Gastroesophageal sphincter (tissue), 4 donors: ENCODE results near the gene MEI4. TPM values are rescaled to one million over a fixed set of nuclear protein-coding genes. Genes with fewer than 3 reads are reported as not detected.
"Not testable (repeated sequence)": the region's sequence is repeated elsewhere in the genome, so short reads cannot be mapped to it uniquely, and the experiment has no call there.

Source experiments
- ATAC-seq: fragments of 150-250 bp; one replicate; pipeline ENCODE4 v1.9.1; 2016; ENCODE audit warnings: mild to moderate bottlenecking, moderate library complexity
- H3K27ac ChIP-seq, 4 donors: fragments of 200-600 bp; sonication (generic) in 3 of 4; 1 replicate in 3 of 4; 2 replicates in 1 of 4; pipeline ENCODE4 v1.5.1; 2016 to 2019
- H3K27me3 ChIP-seq: fragments of 200-600 bp; sonication (generic); one replicate; pipeline ENCODE4 v1.5.1; 2019
- H3K36me3 ChIP-seq, 2 donors: fragments of 200-600 bp; sonication (generic); one replicate each; pipeline ENCODE4 v1.5.1; 2019; ENCODE audit warnings: control low read depth in 1 of 2
- H3K4me1 ChIP-seq, 3 donors: fragments of 200-600 bp; sonication (generic); 1 replicate in 2 of 3; 2 replicates in 1 of 3; pipeline ENCODE4 v1.5.1; 2016 to 2019; ENCODE audit warnings: control low read depth in 2 of 3
- H3K4me3 ChIP-seq, 2 donors: fragments of 200-600 bp; sonication (generic); one replicate each; pipeline ENCODE4 v1.5.1; 2019; ENCODE audit warnings: mild to moderate bottlenecking in 1 of 2, moderate library complexity in 1 of 2
- H3K9me3 ChIP-seq, 3 donors: fragments of 200-600 bp; sonication (generic); one replicate each; pipeline ENCODE4 v1.5.1; 2017 to 2019; ENCODE audit warnings: control low read depth in 2 of 3
- EP300 ChIP-seq: sonication (generic); formaldehyde crosslinking; IDR thresholded peaks from one replicate; pipeline ENCODE4 v1.6.1; 2017; ENCODE audit warnings: antibody characterized with exemption, mild to moderate bottlenecking
- POLR2A ChIP-seq, 2 donors: fragments of 450-650 bp; IDR thresholded peaks; one replicate each; pipeline ENCODE4 v1.6.1; 2017; ENCODE audit warnings: antibody characterized with exemption in 2 of 2, mild to moderate bottlenecking in 2 of 2, moderate library complexity in 1 of 2
- POLR2AphosphoS5 ChIP-seq: sonication (generic); formaldehyde crosslinking; IDR thresholded peaks from one replicate; pipeline ENCODE4 v1.6.1; 2017; ENCODE audit warnings: antibody characterized with exemption
- WGBS, 2 donors: methylation state at CpG; one replicate each; pipeline ENCODE4 v1.1.5; 2018; ENCODE audit warnings: low coverage in 1 of 2; 5-methylcytosine and 5-hydroxymethylcytosine counted together
- total RNA-seq, 4 donors: library from RNA; depleted of rRNA; stranded (reverse); fragments of >200 nt; gene quantifications; one replicate each; pipeline ENCODE4 v1.1.0, GENCODE V29; 2016
- TF ChIP-seq, protein P1 (sequence below), 4 experiments: fragments of 200-600 bp in 2 of 4; fragments of 450-650 bp in 2 of 4; sonication (generic) in 1 of 4; IDR thresholded peaks; one replicate each; pipeline ENCODE4 v1.5.1; 2017 to 2019; ENCODE audit warnings: antibody characterized with exemption in 4 of 4, mild to moderate bottlenecking in 2 of 4, moderate library complexity in 2 of 4

MEI4 gene
- total RNA-seq, 4 donors from 2014 or later: 0.13 to 0.31 (median 0.31) TPM; not detected in 1

DNA sequence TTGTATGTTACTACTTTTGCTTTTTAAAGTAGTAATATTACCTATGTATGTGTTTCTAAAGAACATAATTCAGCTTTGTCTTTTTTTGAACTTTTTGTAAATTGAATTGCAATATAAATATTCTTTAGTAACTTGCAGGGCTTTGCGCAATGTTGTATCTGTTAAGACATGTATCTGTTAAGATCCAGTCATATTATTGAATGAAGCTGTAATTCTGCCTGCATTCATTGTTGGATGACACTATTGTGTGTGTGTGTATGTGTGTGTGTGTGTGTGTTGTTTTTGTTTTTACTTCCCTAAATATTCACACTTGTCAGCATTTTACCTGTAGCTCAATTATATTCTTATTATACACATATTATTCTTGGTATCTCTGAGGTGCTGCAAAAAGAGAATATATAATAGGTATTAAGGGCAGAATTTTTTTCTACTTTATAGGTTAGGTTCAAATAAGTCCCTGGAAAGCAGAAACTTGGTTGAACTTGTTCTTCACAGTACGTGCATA is 164.0 kb downstream of the MEI4 start:
- no peaks in the 10 kb centered on the region for H3K4me1 ChIP-seq
- H3K9me3 ChIP-seq: no peaks in the 10 kb centered on the region
- no peaks in the 10 kb centered on the region for H3K27me3 ChIP-seq
- no peak overlapping the region for H3K27ac ChIP-seq
- no peak overlapping the region for H3K4me3 ChIP-seq
- H3K36me3 ChIP-seq: no peaks in the 10 kb centered on the region
- no peak for ATAC-seq
- TF ChIP-seq POLR2AphosphoS5 (no peak), POLR2A (IDR thresholded peaks at IDR 0.05) (no peak), EP300 (no peak)
- TF ChIP-seq, protein P1, sequence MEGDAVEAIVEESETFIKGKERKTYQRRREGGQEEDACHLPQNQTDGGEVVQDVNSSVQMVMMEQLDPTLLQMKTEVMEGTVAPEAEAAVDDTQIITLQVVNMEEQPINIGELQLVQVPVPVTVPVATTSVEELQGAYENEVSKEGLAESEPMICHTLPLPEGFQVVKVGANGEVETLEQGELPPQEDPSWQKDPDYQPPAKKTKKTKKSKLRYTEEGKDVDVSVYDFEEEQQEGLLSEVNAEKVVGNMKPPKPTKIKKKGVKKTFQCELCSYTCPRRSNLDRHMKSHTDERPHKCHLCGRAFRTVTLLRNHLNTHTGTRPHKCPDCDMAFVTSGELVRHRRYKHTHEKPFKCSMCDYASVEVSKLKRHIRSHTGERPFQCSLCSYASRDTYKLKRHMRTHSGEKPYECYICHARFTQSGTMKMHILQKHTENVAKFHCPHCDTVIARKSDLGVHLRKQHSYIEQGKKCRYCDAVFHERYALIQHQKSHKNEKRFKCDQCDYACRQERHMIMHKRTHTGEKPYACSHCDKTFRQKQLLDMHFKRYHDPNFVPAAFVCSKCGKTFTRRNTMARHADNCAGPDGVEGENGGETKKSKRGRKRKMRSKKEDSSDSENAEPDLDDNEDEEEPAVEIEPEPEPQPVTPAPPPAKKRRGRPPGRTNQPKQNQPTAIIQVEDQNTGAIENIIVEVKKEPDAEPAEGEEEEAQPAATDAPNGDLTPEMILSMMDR (IDR thresholded peaks at IDR 0.05): no peak
- WGBS, 2 donors: 78 to 79% methylated on average over 2 of the region's 2 CpGs

DNA sequence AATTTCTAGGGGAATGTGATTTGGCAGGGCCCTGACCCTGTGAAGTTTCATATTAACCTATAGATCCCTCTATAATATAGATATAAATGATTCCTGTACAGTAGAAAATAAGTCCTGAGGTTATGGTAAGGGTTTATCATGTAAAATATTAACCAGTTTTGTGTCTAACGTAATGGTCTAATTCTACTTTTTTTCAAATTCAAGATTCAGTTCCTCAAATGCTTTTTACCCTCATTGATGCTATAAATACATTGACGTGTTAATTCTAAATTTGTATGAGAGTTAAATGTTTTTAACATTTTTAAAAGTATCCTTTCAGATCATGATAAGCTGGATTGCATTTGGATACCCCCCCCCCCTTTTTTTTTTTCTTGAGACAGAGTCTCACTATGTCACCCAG is 169.4 kb downstream of the MEI4 start:
- no peak for ATAC-seq
- H3K27me3 ChIP-seq: no peaks in the 10 kb centered on the region
- no peaks in the 10 kb centered on the region for H3K36me3 ChIP-seq
- H3K4me3 ChIP-seq: no peak overlapping the region
- no peaks in the 10 kb centered on the region for H3K4me1 ChIP-seq
- WGBS, 2 donors: 73 to 83% methylated on average over 2 of the region's 2 CpGs
- TF ChIP-seq, protein P1 (IDR thresholded peaks at IDR 0.05): no peak
- TF ChIP-seq POLR2A (IDR thresholded peaks at IDR 0.05): no peak
- no peak for TF ChIP-seq EP300
- TF ChIP-seq POLR2AphosphoS5: no peak
- no peak overlapping the region for H3K27ac ChIP-seq
- H3K9me3 ChIP-seq: no peaks in the 10 kb centered on the region

DNA sequence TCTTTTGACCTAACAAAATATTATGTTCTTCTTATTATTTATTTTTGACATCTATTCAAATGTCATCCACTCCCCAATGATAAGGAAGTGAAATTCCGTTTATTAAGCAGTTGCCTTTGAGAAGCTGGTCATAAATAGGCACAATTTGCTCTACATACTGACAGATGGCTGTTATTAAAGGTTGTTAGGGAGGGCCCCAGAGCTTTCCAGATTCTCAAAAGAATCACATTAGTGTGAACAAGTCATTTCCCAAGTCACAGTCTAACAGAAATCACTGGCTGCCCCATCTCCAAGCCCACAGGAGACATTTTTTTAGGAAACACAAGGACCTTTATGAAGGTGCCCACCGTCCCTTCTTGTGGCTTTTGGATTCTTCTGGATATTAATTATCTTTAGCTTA is 172.4 kb downstream of the MEI4 start:
- ATAC-seq: no peak
- 63 to 65% methylated on average over 2 of the region's 2 CpGs for WGBS, 2 donors
- Histone ChIP-seq H3K9me3 (no peaks in the 10 kb centered on the region), H3K27me3 (no peaks in the 10 kb centered on the region), H3K27ac (no peak overlapping the region), H3K4me1 (no peaks in the 10 kb centered on the region), H3K36me3 (no peaks in the 10 kb centered on the region), H3K4me3 (no peak overlapping the region)
- no peak for TF ChIP-seq POLR2AphosphoS5
- no peak for TF ChIP-seq EP300
- no peak for TF ChIP-seq POLR2A (IDR thresholded peaks at IDR 0.05)
- TF ChIP-seq, protein P1 (IDR thresholded peaks at IDR 0.05): no peak

DNA sequence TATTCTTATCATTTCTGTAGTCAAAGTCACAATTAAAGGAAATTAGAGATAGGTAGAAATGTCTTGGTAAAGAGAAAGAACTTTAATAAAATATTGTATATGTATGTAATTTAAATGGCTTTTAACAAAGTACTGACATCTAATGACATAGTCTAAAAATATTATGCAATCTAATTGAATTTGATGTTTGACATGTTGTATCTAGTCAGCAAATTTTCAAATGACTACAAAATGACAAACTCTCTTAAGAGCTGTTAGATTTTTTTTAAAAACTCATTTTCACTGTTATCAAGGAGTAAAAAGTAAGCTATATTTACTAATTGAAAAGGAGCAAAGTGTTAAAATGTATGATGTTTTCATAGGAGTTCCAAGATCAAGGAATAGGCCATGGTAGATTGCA is 176.9 kb downstream of the MEI4 start:
- no peaks in the 10 kb centered on the region for H3K27me3 ChIP-seq
- H3K27ac ChIP-seq: no peak overlapping the region
- H3K9me3 ChIP-seq: no peaks in the 10 kb centered on the region
- no peaks in the 10 kb centered on the region for H3K4me1 ChIP-seq
- no peak for ATAC-seq
- no peak overlapping the region for H3K4me3 ChIP-seq
- no peak for TF ChIP-seq POLR2A (IDR thresholded peaks at IDR 0.05)
- TF ChIP-seq POLR2AphosphoS5: no peak
- no peak for TF ChIP-seq EP300
- H3K36me3 ChIP-seq: no peaks in the 10 kb centered on the region

DNA sequence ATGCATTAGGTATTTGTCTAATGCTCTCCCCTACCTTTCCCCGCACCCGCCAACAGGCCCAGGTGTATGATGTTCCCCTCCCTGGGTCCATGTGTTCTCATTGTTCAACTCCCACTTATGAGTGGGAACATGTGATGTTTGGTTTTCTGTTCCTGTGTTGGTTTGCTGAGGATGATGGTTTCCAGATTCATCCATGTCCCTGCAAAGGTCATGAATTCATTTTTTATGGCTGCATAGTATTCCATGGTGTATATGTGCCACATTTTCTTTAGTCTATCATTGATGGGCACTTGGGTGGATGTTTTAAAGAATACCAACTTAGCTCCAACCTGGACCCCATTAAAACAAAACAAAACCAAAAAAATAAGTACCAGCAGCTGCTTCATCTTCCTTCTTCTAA is 180.9 kb downstream of the MEI4 start:
- WGBS, 2 donors: 89 to 100% methylated on average over 1 to 2 of the region's 2 CpGs
- not testable (repeated sequence) for H3K36me3 ChIP-seq, H3K27ac ChIP-seq, H3K27me3 ChIP-seq, ATAC-seq, H3K4me1 ChIP-seq, H3K4me3 ChIP-seq, H3K9me3 ChIP-seq

DNA sequence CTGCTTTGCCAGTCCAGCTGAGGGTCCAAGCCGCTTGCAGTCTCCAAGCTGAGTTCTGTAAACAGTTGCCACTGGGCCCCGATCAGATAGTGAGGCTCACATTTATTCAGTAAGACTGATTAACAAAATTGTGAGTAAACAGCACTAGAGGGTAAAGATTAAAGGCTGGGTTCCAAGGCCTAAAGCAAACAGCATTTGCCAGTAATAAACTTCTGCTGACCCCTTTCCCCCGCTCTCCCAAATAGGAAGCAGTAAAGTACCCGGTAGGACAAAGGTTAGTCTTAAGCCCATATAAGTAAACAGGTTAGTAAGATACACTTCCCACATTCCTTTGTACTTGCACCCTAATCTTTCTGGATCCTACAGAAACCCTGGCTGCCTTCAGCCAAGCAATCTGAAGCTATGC is 181.8 kb downstream of the MEI4 start:
- no peak overlapping the region for H3K4me3 ChIP-seq
- H3K4me1 ChIP-seq: no peaks in the 10 kb centered on the region
- no peak overlapping the region for H3K27ac ChIP-seq
- WGBS, 2 donors: 34 to 56% methylated on average over 3 to 4 of the region's 4 CpGs
- ATAC-seq: no peak
- H3K9me3 ChIP-seq: no peaks in the 10 kb centered on the region
- H3K36me3 ChIP-seq: no peaks in the 10 kb centered on the region
- TF ChIP-seq POLR2AphosphoS5 (no peak), EP300 (no peak), POLR2A (IDR thresholded peaks at IDR 0.05) (no peak)
- TF ChIP-seq, protein P1 (IDR thresholded peaks at IDR 0.05): no peak
- H3K27me3 ChIP-seq: no peaks in the 10 kb centered on the region
